SHP77 treated with DMSO at 0.1 percent for 48 hours (cell line): ENCODE measurements around the gene ZCCHC18.
A peak's percentile ranks its signal among the peaks of the same experiment; 100 is the strongest.

Experiments used
- DNase-seq: peaks from one replicate; lab custom pipeline; 2025; lab: John Stamatoyannopoulos, UW

Gene ZCCHC18

GRCh38 chrX:104134583-104135261 lies 22.4 kb downstream of the ZCCHC18 start:
- DNase-seq = no peak

GRCh38 chrX:104135677-104136076 lies 23.4 kb downstream of the ZCCHC18 start:
- no peak for DNase-seq

DNA sequence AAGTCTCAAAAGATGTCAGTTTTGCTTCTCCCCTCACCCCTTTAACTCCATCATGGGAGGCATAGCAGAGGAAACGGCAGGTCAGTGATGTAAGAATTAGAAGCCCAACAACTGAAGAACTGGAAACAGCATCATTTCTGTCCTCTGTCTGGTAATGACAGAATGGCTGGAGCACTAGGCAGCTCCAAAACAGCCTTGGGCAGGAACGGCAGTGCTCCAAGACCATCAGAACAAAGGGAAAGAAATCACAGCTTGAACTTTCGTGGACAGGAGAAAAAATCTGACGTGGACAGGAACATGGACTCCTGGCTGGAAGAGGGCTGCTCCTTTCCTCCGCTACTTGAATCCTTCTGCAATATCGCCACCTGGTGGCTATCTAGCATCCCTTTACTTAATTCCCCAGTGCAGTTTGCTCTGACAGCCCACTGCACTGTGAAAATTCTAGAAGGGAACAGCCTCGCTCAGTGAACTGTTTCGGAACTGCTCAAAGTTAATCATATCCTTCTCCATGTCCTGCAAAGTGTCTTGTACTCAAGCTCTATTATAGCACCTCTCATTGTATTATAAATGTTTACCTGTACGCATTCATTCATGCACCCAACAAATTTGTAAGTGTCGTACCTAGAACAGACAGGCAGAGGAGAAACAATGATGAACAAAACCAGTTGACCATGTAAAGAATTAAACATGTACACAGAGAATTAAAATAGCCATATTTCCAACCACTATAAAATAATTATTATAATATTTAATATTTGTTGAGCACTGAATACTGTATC lies 24.1 kb downstream of the ZCCHC18 start:
- peak; percentile 22 for DNase-seq

DNA sequence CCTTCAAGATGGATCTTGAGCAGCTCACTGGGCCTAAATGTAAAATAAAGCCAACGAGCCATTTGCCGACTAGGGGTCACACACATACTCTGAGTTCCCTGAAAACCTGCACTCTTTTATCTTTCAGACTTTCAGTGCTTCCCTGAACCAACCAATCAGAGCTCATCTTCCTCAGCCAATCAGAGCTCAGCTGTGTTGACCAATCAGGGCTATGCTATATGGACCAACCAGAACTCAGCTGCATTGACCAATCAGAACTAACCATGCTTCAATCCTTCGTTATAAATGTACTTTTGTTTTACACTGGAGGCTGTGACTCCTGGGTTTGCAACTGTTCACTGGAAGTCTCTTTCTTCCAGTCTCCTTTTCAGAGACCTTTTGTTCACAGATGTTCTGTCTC lies 25.2 kb downstream of the ZCCHC18 start:
- no peak for DNase-seq

GRCh38 chrX:104141087-104141760 lies 28.9 kb downstream of the ZCCHC18 start:
- no peak for DNase-seq

DNA sequence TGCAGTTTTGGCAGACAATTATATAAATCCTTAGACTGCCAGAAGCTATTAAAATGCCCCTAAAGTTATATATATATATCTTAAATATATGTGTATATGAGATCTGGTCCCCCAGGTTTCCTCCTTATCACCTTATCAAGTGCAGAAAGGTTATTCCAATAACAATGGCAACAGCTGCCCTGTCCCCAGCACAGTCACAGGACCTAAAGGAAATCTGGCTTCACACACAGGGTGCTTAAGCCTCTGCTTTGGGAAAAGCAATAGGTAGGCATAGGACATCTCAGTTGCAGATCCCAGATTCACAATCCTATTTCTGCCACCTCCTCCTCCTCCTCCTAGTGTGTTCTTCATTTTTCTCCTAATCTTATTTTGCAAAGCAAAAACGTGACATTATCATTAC lies 38.7 kb downstream of the ZCCHC18 start:
- DNase-seq = no peak

DNA sequence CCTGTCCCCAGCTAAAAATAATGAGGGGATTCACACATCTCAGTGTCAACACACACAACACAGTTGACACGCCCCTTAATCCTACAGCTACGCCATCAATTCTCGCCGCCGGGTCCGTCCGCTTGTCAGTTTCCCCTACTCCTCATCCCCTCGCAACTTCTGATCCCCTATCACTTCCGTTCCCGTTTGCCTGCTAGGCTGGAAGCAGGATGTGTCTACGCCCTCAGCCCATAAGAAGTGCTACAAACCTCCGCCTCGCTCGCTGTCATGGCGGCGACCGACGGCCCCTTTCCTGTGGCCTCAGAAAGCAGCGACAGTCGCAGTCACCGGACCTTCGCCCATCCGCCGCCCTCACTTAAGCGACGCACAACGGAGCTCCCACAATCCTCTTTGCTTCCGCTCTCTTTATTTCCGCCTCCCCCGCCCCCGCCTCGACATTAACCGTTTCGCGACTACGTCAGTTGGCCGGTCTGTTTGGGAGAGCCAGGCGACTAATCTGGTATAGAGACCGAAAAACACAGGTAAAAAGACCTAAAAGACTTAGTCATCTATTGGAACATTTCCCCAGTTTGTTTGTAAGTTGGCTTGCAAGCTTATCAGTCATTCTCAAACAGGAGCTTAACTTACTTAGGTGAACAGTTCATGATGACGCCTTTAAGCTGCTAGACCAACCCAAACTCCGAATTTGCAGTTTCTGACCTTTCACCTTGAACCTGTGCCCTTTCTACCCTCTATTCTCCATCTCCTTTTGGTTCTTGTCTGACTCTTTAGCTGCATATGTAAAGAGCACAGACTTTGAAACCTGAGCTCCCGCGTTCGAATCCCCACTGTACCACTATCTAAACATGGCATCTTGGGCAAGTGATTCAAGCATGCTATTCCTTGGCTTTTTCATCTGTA lies 44.6 kb downstream of the ZCCHC18 start, which contains the start of gene SLC25A53:
Gene SLC25A53 (minus strand): TSS at position 380 of the 900 bp plus-strand sequence. CDS start 51,752 bp downstream, outside the sequence.
- peak; percentile 68 for DNase-seq
